ENCODE measurements around the gene SPECC1L.
A peak's percentile ranks its signal among the peaks of the same experiment; 100 is the strongest.

Gene SPECC1L

GRCh38 chr22:24465566-24465965, 194.9 kb downstream of the SPECC1L start:
- H3K4me3 ChIP-seq (ENCODE audit: control insufficient read depth, low read depth, low read length), result no peak overlapping the region
- TF ChIP-seq CTCF (conservative IDR thresholded peaks at IDR 0.05; ENCODE audit: control insufficient read depth, insufficient read depth, low read depth, low read length), result no peak
- DNase-seq (ENCODE audit: low read depth), result peak; percentile 25

DNA sequence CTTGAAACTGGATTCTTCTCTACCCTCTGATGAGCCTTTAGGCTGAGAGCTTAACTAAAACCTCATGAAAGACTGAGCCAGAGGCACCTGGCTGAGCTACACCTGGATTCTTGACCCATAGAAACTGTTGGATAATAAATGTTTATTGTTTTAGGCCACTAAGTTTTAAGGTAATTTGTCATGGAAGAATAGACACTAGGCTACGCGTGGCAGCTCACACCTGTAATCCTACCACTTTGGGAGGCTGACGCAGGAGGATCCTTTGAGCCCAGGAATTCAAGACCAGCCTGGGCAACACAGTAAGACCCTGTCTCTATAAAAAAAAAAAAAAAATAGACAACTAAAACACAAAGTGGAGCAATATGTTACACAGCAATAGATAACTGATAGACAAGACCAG, 195.3 kb downstream of the SPECC1L start:
- DNase-seq (ENCODE audit: low read depth), result no peak
- no peak overlapping the region for H3K4me3 ChIP-seq (ENCODE audit: control insufficient read depth, low read depth, low read length)
- no peak for TF ChIP-seq CTCF (conservative IDR thresholded peaks at IDR 0.05; ENCODE audit: control insufficient read depth, insufficient read depth, low read depth, low read length)

DNA sequence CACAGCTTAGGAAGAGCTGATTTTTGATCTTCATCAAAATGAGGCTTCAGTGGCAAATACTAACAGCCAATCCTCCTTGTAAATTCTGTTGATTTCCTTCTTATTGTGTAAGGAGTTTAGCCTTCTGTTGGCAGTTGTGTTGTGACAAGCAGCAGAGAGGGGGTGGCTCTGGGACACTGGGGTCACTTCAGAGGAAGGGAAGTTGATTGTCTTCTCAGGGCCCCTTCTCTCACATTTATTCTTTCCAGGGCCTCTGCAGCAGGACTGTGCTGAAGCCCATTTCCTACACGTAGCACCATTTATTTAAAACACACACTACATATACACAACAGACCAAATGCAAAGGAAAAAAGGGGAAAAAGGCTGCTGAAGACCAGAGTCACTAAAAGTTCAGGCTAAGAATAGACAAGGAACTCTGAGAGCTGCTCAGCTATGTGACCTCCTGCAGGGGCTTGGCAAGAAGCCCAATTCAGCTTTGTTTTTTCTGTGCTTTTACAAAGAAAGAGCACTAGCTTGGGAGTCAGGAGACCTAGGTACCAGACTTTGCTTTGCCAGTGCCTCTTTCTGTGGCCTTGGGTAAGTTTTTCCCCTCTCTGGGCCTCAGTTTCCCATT, 196.2 kb downstream of the SPECC1L start:
- TF ChIP-seq CTCF (conservative IDR thresholded peaks at IDR 0.05; ENCODE audit: control insufficient read depth, insufficient read depth, low read depth, low read length), result no peak
- no peak overlapping the region for H3K4me3 ChIP-seq (ENCODE audit: control insufficient read depth, low read depth, low read length)
- peak; percentile 54 for DNase-seq (ENCODE audit: low read depth)

- no peak for DNase-seq (ENCODE audit: low read depth)
- no peak for TF ChIP-seq CTCF (conservative IDR thresholded peaks at IDR 0.05; ENCODE audit: control insufficient read depth, insufficient read depth, low read depth, low read length)
- no peak overlapping the region for H3K4me3 ChIP-seq (ENCODE audit: control insufficient read depth, low read depth, low read length)
Observed at GRCh38 chr22:24467340-24467739, 196.7 kb downstream of the SPECC1L start.

Measured in fibroblast of mammary gland (primary cell).